B cell (primary cell): ENCODE measurements around the gene CHORDC1.

Experiments used
- EZH2 ChIP-seq: IDR thresholded peaks from 2 replicates; pipeline ENCODE4 v1.6.1; 2012; ENCODE audit warnings: borderline replicate concordance, low read depth, mild to moderate bottlenecking, moderate library complexity, low read length; ENCODE audit not compliant: insufficient read depth, poor library complexity, severe bottlenecking
- TF ChIP-seq, protein P1 (sequence below): fragments of 200-600 bp; IDR thresholded peaks from one replicate; pipeline ENCODE4 v1.8.0; 2022; ENCODE audit warnings: antibody characterized with exemption, mild to moderate bottlenecking

DNA sequence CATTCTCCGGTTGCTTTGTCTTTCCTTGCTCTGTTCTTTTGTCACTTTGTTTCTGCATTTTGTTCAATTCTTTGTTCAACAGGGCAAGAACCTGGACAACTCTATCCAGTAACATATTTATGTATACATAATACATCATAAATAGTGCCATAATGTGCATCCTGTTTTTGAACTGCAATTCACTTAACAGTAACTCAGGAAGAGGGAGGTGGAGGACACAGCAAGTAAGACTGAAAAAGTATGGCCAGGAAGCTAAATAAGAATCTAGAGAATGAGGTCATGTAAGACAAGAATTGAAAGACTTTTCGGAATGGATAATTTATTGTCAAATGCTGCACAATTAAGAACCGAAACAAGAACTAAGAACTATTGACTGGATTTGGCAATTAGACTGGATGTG is 29.2 kb upstream of the CHORDC1 start:
- TF ChIP-seq, protein P1, sequence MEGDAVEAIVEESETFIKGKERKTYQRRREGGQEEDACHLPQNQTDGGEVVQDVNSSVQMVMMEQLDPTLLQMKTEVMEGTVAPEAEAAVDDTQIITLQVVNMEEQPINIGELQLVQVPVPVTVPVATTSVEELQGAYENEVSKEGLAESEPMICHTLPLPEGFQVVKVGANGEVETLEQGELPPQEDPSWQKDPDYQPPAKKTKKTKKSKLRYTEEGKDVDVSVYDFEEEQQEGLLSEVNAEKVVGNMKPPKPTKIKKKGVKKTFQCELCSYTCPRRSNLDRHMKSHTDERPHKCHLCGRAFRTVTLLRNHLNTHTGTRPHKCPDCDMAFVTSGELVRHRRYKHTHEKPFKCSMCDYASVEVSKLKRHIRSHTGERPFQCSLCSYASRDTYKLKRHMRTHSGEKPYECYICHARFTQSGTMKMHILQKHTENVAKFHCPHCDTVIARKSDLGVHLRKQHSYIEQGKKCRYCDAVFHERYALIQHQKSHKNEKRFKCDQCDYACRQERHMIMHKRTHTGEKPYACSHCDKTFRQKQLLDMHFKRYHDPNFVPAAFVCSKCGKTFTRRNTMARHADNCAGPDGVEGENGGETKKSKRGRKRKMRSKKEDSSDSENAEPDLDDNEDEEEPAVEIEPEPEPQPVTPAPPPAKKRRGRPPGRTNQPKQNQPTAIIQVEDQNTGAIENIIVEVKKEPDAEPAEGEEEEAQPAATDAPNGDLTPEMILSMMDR: no peak
- TF ChIP-seq EZH2: no peak
